B cell (primary cell): ENCODE data around the gene PTPRN2.

ENCODE experiments used
- EZH2 ChIP-seq: IDR thresholded peaks from 2 replicates; pipeline ENCODE4 v1.6.1; 2012; ENCODE audit warnings: borderline replicate concordance, low read depth, mild to moderate bottlenecking, moderate library complexity, low read length; ENCODE audit not compliant: insufficient read depth, poor library complexity, severe bottlenecking
- TF ChIP-seq, protein P1 (sequence below): fragments of 200-600 bp; IDR thresholded peaks from one replicate; pipeline ENCODE4 v1.8.0; 2022; ENCODE audit warnings: antibody characterized with exemption, mild to moderate bottlenecking

DNA sequence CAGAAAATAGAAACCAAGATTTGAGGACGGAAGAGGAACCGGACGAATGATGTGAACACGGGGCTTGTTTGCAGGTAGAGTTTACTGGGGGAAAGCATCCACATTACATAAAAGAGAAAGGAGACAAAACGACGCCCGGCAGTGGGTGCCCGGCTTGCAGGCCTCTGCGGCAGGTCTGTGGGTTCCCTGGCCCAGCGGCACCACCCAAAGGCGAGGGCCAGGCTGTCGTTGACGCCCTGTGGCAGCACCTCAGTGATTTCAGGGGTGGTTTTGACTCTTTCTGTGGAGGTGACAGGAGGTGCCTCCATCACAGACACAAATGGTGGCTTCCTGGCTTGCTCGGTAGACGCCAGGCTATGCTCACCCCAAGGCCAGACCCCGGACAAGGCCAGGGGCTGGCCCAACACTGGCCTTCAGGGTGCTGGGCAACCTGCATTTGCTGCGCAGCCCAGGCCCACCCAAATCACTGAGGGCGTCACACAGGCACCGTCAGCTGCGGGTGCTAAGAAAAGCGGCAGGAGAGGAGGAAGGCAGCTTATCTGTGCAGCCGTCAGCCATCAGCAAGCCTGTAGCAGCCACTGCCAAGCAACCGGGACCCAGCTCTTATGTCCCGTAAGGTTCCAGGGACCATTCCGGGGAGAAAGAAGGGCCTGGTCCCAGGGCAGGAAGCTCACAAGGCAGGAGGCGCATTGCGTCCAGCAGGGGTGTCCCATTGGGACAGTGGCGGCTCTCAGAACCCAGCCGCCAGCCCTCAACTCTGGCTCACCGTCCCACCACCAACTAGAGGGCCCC lies 230.3 kb downstream of the PTPRN2 start:
- TF ChIP-seq, protein P1, sequence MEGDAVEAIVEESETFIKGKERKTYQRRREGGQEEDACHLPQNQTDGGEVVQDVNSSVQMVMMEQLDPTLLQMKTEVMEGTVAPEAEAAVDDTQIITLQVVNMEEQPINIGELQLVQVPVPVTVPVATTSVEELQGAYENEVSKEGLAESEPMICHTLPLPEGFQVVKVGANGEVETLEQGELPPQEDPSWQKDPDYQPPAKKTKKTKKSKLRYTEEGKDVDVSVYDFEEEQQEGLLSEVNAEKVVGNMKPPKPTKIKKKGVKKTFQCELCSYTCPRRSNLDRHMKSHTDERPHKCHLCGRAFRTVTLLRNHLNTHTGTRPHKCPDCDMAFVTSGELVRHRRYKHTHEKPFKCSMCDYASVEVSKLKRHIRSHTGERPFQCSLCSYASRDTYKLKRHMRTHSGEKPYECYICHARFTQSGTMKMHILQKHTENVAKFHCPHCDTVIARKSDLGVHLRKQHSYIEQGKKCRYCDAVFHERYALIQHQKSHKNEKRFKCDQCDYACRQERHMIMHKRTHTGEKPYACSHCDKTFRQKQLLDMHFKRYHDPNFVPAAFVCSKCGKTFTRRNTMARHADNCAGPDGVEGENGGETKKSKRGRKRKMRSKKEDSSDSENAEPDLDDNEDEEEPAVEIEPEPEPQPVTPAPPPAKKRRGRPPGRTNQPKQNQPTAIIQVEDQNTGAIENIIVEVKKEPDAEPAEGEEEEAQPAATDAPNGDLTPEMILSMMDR, result no peak
- TF ChIP-seq EZH2, result no peak
